GM18909 (cell line): Measurements from ENCODE around the gene FABP7.

Experiments used
- ATAC-seq: cut with Tn5 transposase; IDR thresholded peaks from one replicate; pipeline ENCODE4 v1.9.1; 2021; ENCODE audit warnings: mild to moderate bottlenecking; ENCODE audit not compliant: unreplicated experiment, poor library complexity

The FABP7 gene

GRCh38 chr6:122754191-122754731, 25.3 kb upstream of the FABP7 start:
- no peak for ATAC-seq

- ATAC-seq: no peak
These were observed 23.6 kb upstream of the FABP7 start for GRCh38 chr6:122755901-122756300.

GRCh38 chr6:122758927-122759334, 20.6 kb upstream of the FABP7 start:
- peak; percentile 99 for ATAC-seq

GRCh38 chr6:122760330-122760729, 19.2 kb upstream of the FABP7 start:
- no peak for ATAC-seq

- no peak for ATAC-seq
These were observed 13.3 kb upstream of the FABP7 start for GRCh38 chr6:122766256-122766655.

GRCh38 chr6:122770835-122771601, 8.5 kb upstream of the FABP7 start:
- no peak for ATAC-seq

- ATAC-seq: no peak
These were observed 6.6 kb upstream of the FABP7 start for GRCh38 chr6:122772724-122773415.

GRCh38 chr6:122775975-122776374, 3.5 kb upstream of the FABP7 start:
- ATAC-seq: no peak

GRCh38 chr6:122778302-122778701, 1.2 kb upstream of the FABP7 start:
- no peak for ATAC-seq

- no peak for ATAC-seq
These were observed 393 bp upstream of the FABP7 start for GRCh38 chr6:122778985-122779661.

GRCh38 chr6:122780114-122780513, 598 bp downstream of the FABP7 start:
- ATAC-seq: no peak

- ATAC-seq: no peak
These were observed 2.2 kb downstream of the FABP7 start for GRCh38 chr6:122781716-122782115.

GRCh38 chr6:122783401-122783800, 3.9 kb downstream of the FABP7 start:
- ATAC-seq: no peak

GRCh38 chr6:122785891-122786290, 6.4 kb downstream of the FABP7 start:
- ATAC-seq: no peak

- ATAC-seq: no peak
These were observed 8.2 kb downstream of the FABP7 start for GRCh38 chr6:122787721-122788120.

GRCh38 chr6:122788208-122788607, 8.7 kb downstream of the FABP7 start:
- no peak for ATAC-seq

GRCh38 chr6:122788663-122789181, 9.2 kb downstream of the FABP7 start:
- ATAC-seq: no peak

GRCh38 chr6:122789182-122790027, 9.9 kb downstream of the FABP7 start, which contains the start of gene SMPDL3A:
TSS of gene SMPDL3A (plus strand) at chr6:122789258. CDS start at chr6:122789347, 89 bp downstream.
- ATAC-seq: peak; percentile 71

GRCh38 chr6:122790028-122790422, 10.5 kb downstream of the FABP7 start:
- ATAC-seq: no peak
